HepG2 (cell line): ENCODE data around the gene NMRAL1. TPM values are rescaled to one million over a fixed set of nuclear protein-coding genes. Genes with fewer than 3 reads are reported as not detected.

Source experiments
- ADNP ChIP-seq: sonication (generic); formaldehyde crosslinking; IDR thresholded peaks from 2 replicates; pipeline ENCODE4 v1.4.0; 2020; ENCODE audit warnings: missing genetic modification reagents
- EZH2 ChIP-seq: conservative IDR thresholded peaks from 2 replicates; pipeline ENCODE4 v1.6.1; 2012; ENCODE audit warnings: mild to moderate bottlenecking, low read depth, low read length, moderate library complexity
- GABPB1 ChIP-seq: IDR thresholded peaks from 2 replicates; pipeline ENCODE4 v1.6.1; 2016; ENCODE audit warnings: mild to moderate bottlenecking, missing genetic modification reagents, moderate library complexity, missing compliant biosample characterization
- GPBP1L1 ChIP-seq: sonication (generic); formaldehyde crosslinking; IDR thresholded peaks from 2 replicates; pipeline ENCODE4 v1.5.0; 2020; ENCODE audit warnings: mild to moderate bottlenecking, missing genetic modification reagents
- GPN1 ChIP-seq: sonication (generic); formaldehyde crosslinking; IDR thresholded peaks from 2 replicates; pipeline ENCODE4 v1.5.1; 2020; ENCODE audit warnings: missing genetic modification reagents, borderline replicate concordance
- HCFC1 ChIP-seq: fragments of 150-350 bp; IDR thresholded peaks from 2 replicates; pipeline ENCODE4 v1.6.1; 2014; ENCODE audit warnings: low read depth, low read length
- MAFG ChIP-seq: sonication (generic); formaldehyde crosslinking; IDR thresholded peaks from 2 replicates; pipeline ENCODE4 v1.5.1; 2020; ENCODE audit warnings: mild to moderate bottlenecking, missing genetic modification reagents
- PHB2 ChIP-seq: fragments of 450-650 bp; IDR thresholded peaks from 2 replicates; pipeline ENCODE4 v1.6.1; 2018; ENCODE audit not compliant: partially characterized antibody
- RAD51 ChIP-seq: fragments of 450-650 bp; IDR thresholded peaks from 2 replicates; pipeline ENCODE4 v1.6.1; 2016; ENCODE audit warnings: borderline replicate concordance
- SP5 ChIP-seq: IDR thresholded peaks from 2 replicates; pipeline ENCODE4 v1.6.1; 2016; ENCODE audit warnings: low read depth, borderline replicate concordance
- U2AF2 ChIP-seq: fragments of 200-400 bp; formaldehyde crosslinking; IDR thresholded peaks from 2 replicates; pipeline ENCODE4 v1.6.1; 2017; ENCODE audit warnings: low read depth, mild to moderate bottlenecking, low read length
- ZNF224 ChIP-seq: sonication (generic); formaldehyde crosslinking; IDR thresholded peaks from 2 replicates; pipeline ENCODE4 v1.5.0; 2020; ENCODE audit warnings: mild to moderate bottlenecking, missing genetic modification reagents
- ZNF263 ChIP-seq: sonication (generic); formaldehyde crosslinking; IDR thresholded peaks from 2 replicates; pipeline ENCODE4 v1.4.0; 2020; ENCODE audit warnings: missing genetic modification reagents
- ZNF432 ChIP-seq: sonication (generic); formaldehyde crosslinking; IDR thresholded peaks from 2 replicates; pipeline ENCODE4 v1.5.0; 2020; ENCODE audit warnings: missing genetic modification reagents, mild to moderate bottlenecking, borderline replicate concordance
- ZNF513 ChIP-seq: sonication (generic); formaldehyde crosslinking; conservative IDR thresholded peaks from 2 replicates; pipeline ENCODE4 v1.5.0; 2020; ENCODE audit warnings: missing genetic modification reagents
- ZNF549 ChIP-seq: sonication (generic); formaldehyde crosslinking; IDR thresholded peaks from 2 replicates; pipeline ENCODE4 v1.5.0; 2020; ENCODE audit warnings: missing genetic modification reagents
- ZNF678 ChIP-seq: sonication (generic); formaldehyde crosslinking; IDR thresholded peaks from 2 replicates; pipeline ENCODE4 v1.4.0; 2020; ENCODE audit warnings: mild to moderate bottlenecking, missing genetic modification reagents
- ZSCAN29 ChIP-seq: sonication (generic); formaldehyde crosslinking; conservative IDR thresholded peaks from 2 replicates; pipeline ENCODE4 v1.4.0; 2020; ENCODE audit warnings: mild to moderate bottlenecking, missing genetic modification reagents
- polyA plus RNA-seq, 8 experiments: library from polyadenylated mRNA; depleted of rRNA in 3 of 8; stranded (reverse) in 7 of 8; unstranded in 1 of 8; fragments of >200 nt; fragmentation: Illumina TruSeq in 4 of 8; extraction: Trizol in 4 of 8; gene quantifications; 2 replicates each; pipeline versions ENCODE4 v1.2.1 to v1.2.3, GENCODE V29; 2011 to 2016; ENCODE audit warnings: low read depth in 4 of 8, missing spikeins in 1 of 8, mixed read lengths in 1 of 8; ENCODE audit not compliant: insufficient read depth in 1 of 8
- total RNA-seq, 5 experiments: library from RNA; depleted of rRNA; stranded (reverse); fragments of >200 nt; fragmentation: Illumina TruSeq; extraction: Trizol; gene quantifications; 2 replicates each; pipeline ENCODE4 v1.2.3, GENCODE V29; 2016; ENCODE audit warnings: low read depth in 1 of 5
- TF ChIP-seq, protein P1 (sequence below): sonication (generic); formaldehyde crosslinking; IDR thresholded peaks from 2 replicates; pipeline ENCODE4 v1.4.0; 2020; ENCODE audit warnings: missing genetic modification reagents, mild to moderate bottlenecking, borderline replicate concordance
- TF ChIP-seq, protein P2 (sequence below): sonication (generic); formaldehyde crosslinking; IDR thresholded peaks from 2 replicates; pipeline ENCODE4 v1.5.0; 2020; ENCODE audit warnings: mild to moderate bottlenecking, missing genetic modification reagents
- TF ChIP-seq, protein P3 (sequence below): sonication (generic); formaldehyde crosslinking; IDR thresholded peaks from 2 replicates; pipeline ENCODE4 v1.4.0; 2020; ENCODE audit warnings: missing genetic modification reagents, borderline replicate concordance

The NMRAL1 gene
- total and polyA plus RNA-seq, 2 of the 13 experiments (the other 11 are each of a cell fraction or from before 2014, with no cell fraction given) = 30.8 to 33.1 TPM

- TF ChIP-seq MAFG (no peak), ADNP (no peak), HCFC1 (no peak), U2AF2 (no peak), ZNF678 (CRISPR knock-in tag) (no peak), EZH2 (no peak), ZNF549 (CRISPR knock-in tag) (no peak), ZNF263 (CRISPR knock-in tag) (0 out of 2 replicates have a peak, but pooled peaks have one; percentile 12), GPN1 (no peak), SP5 (CRISPR knock-in tag) (peak; percentile 67), PHB2 (no peak), ZNF224 (CRISPR knock-in tag) (no peak), RAD51 (no peak), ZNF432 (CRISPR knock-in tag) (no peak), GABPB1 (peak; percentile 86), ZNF513 (CRISPR knock-in tag) (no peak), GPBP1L1 (CRISPR knock-in tag) (no peak), ZSCAN29 (no peak)
- TF ChIP-seq, protein P1, sequence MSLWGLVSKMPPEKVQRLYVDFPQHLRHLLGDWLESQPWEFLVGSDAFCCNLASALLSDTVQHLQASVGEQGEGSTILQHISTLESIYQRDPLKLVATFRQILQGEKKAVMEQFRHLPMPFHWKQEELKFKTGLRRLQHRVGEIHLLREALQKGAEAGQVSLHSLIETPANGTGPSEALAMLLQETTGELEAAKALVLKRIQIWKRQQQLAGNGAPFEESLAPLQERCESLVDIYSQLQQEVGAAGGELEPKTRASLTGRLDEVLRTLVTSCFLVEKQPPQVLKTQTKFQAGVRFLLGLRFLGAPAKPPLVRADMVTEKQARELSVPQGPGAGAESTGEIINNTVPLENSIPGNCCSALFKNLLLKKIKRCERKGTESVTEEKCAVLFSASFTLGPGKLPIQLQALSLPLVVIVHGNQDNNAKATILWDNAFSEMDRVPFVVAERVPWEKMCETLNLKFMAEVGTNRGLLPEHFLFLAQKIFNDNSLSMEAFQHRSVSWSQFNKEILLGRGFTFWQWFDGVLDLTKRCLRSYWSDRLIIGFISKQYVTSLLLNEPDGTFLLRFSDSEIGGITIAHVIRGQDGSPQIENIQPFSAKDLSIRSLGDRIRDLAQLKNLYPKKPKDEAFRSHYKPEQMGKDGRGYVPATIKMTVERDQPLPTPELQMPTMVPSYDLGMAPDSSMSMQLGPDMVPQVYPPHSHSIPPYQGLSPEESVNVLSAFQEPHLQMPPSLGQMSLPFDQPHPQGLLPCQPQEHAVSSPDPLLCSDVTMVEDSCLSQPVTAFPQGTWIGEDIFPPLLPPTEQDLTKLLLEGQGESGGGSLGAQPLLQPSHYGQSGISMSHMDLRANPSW (CRISPR knock-in tag) = no peak
- TF ChIP-seq, protein P2, sequence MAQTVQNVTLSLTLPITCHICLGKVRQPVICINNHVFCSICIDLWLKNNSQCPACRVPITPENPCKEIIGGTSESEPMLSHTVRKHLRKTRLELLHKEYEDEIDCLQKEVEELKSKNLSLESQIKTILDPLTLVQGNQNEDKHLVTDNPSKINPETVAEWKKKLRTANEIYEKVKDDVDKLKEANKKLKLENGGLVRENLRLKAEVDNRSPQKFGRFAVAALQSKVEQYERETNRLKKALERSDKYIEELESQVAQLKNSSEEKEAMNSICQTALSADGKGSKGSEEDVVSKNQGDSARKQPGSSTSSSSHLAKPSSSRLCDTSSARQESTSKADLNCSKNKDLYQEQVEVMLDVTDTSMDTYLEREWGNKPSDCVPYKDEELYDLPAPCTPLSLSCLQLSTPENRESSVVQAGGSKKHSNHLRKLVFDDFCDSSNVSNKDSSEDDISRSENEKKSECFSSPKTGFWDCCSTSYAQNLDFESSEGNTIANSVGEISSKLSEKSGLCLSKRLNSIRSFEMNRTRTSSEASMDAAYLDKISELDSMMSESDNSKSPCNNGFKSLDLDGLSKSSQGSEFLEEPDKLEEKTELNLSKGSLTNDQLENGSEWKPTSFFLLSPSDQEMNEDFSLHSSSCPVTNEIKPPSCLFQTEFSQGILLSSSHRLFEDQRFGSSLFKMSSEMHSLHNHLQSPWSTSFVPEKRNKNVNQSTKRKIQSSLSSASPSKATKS (CRISPR knock-in tag) = no peak
- TF ChIP-seq, protein P3, sequence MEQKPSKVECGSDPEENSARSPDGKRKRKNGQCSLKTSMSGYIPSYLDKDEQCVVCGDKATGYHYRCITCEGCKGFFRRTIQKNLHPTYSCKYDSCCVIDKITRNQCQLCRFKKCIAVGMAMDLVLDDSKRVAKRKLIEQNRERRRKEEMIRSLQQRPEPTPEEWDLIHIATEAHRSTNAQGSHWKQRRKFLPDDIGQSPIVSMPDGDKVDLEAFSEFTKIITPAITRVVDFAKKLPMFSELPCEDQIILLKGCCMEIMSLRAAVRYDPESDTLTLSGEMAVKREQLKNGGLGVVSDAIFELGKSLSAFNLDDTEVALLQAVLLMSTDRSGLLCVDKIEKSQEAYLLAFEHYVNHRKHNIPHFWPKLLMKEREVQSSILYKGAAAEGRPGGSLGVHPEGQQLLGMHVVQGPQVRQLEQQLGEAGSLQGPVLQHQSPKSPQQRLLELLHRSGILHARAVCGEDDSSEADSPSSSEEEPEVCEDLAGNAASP = no peak
Measured at GRCh38 chr16:4474192-4474961, at the start of gene NMRAL1 (continued).
